Inferior parietal cortex (tissue), 1 donor: ENCODE data around the gene DOP1B.
A peak's percentile ranks its signal among the peaks of the same experiment; 100 is the strongest.
"Not testable (repeated sequence)": the region's sequence is repeated elsewhere in the genome, so short reads cannot be mapped to it uniquely, and the experiment has no call there.

Experiments used
- DNase-seq: peaks from one replicate; pipeline ENCODE4 v3.0.0-alpha.2; 2016; ENCODE audit errors: extremely low spot score

DOP1B gene, protein sequence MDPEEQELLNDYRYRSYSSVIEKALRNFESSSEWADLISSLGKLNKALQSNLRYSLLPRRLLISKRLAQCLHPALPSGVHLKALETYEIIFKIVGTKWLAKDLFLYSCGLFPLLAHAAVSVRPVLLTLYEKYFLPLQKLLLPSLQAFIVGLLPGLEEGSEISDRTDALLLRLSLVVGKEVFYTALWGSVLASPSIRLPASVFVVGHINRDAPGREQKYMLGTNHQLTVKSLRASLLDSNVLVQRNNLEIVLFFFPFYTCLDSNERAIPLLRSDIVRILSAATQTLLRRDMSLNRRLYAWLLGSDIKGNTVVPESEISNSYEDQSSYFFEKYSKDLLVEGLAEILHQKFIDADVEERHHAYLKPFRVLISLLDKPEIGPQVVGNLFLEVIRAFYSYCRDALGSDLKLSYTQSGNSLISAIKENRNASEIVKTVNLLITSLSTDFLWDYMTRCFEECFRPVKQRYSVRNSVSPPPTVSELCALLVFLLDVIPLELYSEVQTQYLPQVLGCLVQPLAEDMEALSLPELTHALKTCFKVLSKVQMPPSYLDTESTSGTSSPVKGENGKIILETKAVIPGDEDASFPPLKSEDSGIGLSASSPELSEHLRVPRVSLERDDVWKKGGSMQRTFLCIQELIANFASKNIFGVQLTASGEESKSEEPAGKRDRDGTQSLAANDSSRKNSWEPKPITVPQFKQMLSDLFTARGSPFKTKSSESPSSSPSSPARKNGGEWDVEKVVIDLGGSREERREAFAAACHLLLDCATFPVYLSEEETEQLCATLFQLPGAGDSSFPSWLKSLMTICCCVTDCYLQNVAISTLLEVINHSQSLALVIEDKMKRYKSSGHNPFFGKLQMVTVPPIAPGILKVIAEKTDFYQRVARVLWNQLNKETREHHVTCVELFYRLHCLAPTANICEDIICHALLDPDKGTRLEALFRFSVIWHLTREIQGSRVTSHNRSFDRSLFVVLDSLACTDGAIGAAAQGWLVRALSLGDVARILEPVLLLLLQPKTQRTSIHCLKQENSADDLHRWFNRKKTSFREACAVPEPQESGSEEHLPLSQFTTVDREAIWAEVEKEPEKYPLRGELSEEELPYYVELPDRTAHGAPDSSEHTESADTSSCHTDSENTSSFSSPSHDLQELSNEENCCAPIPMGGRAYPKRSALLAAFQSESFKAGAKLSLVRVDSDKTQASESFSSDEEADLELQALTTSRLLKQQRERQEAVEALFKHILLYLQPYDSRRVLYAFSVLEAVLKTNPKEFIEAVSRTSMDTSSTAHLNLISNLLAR (N-terminal part only)

DNA sequence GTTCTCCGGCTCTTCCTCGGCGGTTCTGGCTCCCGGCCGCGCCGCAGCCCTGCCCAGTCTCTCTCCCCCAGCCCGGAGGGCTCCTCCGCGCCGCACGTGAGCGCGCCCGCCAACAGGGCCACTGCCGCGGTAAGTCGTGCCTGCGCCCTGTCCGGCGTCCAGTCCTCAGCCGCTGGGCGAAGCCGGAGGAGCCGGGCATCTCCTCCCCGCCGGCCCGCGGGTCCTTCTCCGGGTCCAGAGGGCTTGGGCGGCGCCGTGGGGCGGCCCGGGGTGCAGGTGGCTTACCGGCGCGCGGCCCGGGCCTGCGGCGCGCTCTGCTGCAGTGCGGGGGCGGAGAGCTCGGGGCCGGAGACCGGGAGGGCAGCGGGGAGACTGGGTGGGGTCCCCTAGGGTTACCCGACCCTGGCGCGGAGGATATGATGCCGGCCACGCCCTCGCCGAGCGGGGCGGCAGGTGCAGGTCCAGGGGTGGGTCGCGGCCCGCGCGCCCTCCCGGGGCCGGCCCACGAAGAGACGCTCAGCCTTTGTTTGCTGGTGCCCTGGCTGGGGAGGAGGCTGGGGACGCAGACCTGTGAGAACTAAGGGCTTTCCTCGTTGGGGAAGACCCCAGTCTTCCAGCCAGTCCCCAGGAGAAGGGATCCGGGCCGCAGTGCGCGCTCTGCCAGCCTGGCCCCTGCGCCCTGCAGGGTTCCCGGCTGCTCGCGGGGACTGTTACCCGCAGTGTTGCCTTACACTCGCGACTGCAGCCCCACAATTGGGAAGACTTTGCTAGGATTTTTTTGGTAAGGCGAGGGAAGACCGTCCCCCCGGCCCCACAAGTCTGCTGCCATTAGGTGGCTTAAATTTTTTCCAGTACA is at the start of gene DOP1B:
Gene DOP1B (plus strand): TSS at position 10 of the 856 bp plus-strand sequence. CDS start 7,910 bp downstream, outside the sequence.
- no peak for DNase-seq

DNA sequence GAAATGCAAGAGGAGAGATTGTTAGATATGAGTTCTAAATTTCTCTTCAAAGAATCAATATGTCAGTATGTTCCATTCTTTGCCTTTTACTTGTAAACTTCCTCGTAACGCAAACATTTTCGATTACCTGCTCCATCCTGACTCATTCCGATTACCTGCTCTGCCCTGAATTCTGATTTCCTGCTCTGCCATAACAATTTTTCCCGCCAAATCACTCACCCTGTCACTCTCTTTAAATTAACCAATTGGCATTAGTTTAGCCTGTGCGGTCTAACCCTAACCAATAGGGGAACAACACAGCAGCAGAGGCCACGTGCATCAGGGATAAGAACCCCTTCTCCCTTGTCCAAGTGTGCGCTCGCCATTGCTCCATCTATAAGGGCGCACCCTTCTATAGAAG is 46.8 kb upstream of the DOP1B start:
- DNase-seq = no peak

DNA sequence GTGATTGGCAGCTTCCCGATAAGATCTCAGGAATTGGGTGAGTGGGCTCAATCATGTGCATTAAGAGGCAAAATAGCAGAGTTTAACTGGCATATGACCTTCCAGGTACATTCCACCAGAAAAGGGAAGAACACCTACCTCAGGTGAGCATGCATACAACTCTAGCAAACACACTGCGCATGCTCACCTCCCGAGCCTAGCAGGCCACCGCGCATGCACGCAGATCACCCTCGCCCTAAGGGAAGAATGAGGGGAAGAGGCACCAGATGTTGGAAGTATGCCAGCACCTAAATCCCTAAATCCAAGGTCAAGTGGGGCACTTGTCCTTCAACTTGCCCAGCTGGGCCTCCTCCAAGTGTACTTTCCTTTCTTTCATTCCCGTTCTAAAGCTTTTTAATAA is 45.4 kb upstream of the DOP1B start:
- no peak for DNase-seq

DNA sequence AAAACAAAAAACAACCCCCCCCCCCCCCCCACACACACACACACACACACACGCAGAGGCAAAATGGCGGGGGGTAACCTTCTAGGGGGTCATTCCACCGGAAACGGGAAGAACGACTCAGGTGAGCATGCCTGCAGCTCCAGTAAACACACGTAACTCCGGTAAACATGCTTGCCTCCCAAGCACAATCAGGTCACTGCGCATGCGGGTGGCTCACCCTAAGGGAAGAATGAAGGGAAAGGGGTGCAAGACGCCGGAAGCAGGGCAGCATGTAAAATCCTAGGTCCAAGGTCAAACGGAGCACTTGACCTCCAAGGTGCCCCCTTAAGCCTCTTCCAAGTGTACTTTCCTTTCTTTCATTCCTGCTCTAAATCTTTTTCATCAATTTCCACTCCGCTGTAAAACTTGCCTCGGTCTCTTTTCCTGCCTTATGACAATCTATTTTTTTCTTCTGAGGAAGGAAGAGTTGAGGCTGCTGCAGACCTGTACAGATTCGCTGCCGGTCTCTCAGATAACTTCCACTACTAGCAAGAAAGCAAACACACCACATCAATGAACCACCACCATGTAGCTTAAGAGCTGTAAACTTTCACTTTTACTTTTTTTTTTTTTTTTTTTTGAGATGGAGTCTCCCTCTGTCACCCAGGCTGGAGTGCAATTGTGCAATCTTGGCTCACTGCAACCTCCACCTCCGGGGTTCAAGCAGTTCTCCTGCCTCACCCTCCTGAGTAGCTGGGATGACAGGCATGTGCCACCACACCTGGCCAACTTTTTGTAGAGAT is 42.8 kb upstream of the DOP1B start:
- DNase-seq = no peak

DNA sequence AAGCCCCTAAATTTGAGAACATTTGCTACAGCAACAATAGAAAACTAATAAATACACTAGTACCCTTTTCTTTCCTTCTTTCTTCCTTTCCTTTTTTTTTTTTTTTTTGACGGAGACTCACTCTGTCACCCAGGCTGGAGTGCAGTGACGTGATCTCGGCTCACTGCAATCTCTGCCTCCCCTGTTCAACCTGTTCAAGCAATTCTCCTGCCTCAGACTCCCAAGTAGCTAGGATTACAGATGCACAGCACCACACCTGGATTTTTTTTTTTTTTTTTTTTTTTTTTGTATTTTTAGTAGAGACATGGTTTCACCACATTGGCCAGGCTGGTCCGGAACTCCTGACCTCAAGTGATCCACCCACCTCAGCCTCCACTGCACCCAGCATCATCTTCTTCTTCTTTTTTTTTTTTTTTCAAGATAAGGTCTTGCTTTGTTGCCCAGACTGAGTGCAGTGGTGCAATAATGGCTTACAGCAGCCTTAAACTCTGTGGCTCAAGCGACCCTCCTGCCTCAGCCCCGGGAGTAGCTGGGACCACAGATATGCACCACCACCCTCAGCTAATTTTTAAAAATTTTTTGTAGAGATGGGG is 41.4 kb upstream of the DOP1B start:
- DNase-seq = no peak

DNA sequence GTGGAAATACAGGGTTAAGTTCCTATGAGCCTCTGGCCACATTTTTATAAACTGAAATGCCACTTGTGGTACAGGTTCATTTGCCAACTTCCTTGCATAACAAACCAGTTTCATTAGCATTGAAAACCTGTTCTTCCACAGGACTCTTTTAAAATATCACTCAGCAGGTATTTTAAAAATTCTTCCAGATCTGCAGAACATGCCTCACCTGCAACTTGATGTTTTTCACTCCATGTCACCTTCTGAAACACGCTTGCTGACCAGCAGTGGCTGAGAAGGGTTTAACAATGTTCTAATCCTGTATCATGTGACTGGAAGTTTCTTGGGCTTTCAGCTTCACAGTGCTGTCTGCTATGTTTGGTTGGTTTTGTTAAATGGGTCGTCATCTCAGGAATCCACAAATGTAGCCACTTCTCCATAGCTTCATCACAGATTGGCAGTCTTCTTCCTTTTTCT is 39.3 kb upstream of the DOP1B start:
- DNase-seq = no peak

DNA sequence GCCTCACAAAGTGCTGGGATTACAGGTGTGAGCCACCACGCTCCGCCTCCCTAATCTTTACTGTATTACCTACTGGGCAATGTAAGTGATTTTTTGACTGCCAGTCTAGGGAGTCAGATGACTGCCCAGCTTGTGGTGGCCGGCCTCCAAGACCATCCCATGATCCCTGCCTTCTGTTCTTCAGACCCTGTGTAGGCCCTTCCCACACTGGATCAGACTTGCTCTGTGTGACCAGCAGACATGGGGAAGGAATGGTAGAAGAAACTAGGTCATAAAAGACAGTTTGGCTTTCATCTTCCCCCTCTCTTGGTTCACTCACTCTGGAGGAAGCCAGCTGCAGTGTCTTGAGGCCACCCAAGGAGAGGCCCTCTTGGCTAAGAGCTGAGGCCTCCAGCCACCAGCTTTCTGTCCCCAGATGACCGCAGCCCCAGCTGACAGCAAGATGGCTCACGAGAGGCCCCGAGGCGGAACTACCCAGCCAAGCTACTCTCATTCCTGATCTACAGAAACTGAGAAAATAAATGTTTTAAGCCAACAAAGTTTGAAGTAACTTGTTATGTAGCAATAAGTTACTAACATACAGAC is 36.2 kb upstream of the DOP1B start:
- no peak for DNase-seq

DNA sequence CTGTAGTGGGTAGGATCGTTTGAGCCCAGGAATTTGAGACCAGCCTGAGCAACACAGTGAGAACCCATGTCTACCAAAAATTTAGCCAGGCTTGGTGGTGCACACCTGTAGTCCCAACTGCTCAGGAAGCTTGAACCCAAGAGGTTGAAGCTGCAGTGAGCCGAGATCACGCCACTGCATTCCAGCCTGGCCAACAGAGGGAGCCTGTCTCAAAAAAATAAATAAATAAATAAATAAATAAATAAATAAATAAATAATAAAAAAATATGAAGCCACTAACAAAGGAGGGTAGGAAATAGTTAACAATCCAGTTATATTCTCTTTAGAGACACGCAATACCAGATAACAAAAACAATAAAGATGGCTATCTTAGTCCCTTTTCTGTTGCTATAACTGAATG is 33.6 kb upstream of the DOP1B start:
- DNase-seq = no peak

DNA sequence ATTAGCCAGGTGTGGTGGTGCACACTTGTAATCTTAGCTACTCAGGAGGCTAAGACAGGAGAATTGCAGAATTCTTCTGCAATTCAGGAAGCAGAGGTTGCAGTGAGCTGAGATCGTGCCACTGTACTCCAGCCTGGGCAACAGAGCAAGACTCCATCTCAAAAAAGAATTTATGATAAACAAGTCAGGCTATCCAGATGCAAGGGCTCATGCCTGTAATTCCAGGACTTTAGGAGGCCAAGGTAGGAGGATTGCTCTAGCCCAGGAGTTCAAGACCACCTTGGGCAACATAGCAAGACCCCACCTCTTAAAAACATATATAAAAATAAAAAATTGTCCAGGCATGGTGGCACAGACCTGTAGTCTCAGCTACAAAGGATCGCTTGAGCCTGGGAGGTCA is 32.2 kb upstream of the DOP1B start:
- DNase-seq = no peak

DNA sequence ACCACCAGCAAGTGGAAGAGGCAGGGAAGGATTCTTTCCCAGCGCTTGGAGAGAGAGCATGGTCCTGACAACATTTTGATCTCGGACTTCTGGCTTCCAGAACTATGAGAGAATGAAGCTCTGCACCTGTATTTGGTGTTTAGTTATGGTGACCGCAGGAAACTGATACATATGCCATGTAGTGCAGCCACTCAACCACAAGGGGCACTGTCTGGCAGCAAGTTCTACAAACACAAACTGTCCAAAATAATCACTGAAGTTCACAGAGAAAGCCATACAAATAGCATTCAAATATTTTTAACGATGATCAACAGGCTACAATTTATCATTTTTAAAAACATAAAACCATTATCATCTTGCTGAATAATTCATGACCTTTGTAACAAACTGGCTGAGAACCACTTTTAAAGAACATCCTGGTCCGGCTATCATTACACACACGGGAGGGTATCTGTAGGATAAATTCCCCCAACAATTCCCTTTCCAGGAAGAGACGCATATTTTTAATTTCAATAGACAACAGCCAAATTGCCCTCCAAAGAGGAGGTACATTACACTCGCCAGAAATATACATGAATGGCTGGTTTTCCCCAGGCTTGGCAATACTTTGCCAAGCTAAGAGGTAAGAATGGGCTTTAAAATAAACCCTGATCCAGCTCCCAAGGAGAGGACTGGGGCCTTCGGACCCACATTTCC is 31.0 kb upstream of the DOP1B start:
- DNase-seq = peak; percentile 67

DNA sequence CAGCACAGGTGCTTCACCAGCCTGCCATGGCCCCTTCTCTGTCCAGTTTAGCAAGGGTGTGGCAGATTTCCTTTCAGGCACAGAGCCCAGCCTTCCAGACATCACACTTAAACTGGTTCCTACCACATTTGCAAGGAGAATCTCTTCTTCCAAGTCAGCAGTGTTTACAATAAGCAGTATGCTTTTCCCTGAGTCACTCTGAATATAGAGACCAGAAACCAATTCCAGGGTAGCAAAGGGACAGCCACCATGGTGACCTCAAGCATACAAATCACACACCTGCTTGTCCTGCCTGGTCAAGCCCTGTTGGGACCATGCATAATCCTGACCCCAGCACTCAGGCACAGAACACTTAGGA is 30.4 kb upstream of the DOP1B start:
- DNase-seq = no peak

DNA sequence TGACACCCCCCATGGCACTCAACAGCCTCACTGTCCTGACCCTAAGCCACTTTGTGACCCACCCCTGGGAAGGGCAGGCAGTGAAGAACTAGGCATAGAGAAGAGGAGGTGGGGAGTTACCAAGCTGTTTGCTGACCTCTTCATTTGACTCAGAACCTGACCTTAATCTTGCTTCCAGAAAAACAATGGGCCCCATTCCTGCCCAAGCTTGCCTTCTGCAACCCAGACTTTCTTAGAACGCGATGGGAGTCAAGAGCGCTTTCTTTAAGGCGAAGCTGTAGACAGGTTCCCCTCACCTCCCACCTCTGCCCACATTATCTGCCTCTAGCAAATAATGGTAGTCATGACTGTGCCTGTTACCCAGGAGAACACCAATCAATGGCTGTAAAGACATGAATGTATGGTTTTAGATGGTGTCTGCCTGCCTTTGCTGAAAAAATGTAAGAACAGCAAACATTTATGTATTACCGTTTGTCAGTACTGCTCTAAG is 30.0 kb upstream of the DOP1B start:
- DNase-seq = no peak

DNA sequence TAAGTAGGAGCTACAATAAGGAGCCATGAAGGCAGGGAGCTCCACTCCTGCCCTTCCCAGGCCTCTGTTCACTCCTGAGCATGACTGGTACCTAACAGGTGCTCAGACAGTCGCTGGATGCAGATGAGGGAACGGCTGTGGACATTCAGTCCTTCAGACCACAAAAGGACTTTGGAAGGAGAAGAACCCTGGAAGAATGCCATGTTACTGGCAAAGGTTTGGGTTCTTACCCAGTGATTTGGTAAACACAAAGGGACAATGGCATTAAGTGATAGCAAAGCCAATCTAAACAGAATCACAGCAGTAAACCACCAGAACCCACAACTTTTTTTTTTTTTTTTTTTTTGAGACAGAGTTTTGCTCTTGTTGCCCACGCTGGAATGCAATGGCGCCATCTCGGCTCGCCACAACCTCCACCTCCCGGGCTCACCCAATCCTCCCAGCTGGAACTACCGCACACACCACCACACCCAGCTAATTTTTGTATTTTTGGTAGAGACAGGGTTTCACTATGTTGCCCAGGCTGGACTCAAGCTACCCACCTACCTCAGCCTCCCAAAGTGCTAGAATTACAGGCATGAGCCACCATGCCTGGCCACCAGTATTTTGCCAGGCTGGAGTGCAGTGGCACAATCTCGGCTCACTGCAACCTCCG is 29.2 kb upstream of the DOP1B start:
- no peak for DNase-seq

DNA sequence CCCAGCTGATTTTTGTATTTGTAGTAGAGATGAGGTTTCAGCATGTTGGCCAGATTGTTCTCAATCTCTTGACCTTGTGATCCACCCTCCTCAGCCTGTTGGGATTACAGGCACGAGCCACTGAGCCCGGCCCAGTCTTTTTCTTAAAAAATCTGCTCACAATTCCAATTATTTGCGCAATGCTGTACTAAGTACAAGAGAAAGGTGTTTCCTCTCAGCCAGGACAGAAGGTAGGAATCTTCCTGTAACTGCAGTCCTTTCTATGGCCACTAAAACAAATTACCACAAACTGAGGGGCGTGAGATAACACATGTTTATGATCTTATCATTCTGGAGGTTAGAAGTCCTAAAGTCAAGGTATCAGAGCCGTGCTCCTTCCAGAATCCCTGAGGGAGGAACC is 28.6 kb upstream of the DOP1B start:
- no peak for DNase-seq

DNA sequence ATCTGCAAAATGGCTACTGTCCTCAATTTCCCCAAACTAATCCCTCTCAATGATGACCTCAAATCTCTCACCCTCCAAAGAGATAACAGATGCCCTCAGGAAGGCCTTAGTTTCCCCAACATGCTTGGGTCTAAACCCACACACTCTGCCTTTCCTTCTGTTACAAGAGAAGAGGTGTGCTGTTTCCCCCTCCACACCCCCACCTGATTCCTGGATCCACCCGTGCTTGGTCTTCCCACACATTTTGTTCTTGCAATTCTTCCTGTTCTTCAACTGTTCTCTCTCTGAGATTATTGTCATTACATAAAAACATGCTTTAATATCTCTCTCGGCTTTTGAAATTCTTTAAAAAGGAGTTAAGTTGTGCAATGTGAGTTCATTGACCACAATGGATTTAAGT is 27.4 kb upstream of the DOP1B start:
- DNase-seq = no peak

DNA sequence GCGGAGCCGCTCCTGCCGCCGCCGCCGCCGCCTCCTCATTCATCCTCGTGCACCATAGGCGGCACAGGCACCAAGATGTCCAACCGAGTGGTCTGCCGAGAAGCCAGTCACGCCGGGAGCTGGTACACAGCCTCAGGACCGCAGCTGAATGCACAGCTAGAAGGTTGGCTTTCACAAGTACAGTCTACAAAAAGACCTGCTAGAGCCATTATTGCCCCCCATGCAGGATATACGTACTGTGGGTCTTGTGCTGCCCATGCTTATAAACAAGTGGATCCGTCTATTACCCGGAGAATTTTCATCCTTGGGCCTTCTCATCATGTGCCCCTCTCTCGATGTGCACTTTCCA is 26.2 kb upstream of the DOP1B start:
- not testable (repeated sequence) for DNase-seq

DNA sequence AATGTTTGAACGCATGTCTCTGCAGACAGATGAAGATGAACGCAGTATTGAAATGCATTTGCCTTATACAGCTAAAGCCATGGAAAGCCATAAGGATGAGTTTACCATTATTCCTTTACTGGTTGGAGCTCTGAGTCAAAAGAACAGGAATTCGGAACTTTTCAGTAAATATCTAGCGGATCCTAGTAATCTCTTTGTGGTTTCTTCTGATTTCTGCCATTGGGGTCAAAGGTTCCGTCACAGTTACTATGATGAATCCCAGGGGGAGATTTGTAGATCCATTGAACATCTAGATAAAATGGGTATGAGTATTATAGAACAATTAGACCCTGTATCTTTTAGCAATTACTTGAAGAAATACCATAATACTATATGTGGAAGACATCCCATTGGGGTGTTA is 25.8 kb upstream of the DOP1B start:
- not testable (repeated sequence) for DNase-seq

DNA sequence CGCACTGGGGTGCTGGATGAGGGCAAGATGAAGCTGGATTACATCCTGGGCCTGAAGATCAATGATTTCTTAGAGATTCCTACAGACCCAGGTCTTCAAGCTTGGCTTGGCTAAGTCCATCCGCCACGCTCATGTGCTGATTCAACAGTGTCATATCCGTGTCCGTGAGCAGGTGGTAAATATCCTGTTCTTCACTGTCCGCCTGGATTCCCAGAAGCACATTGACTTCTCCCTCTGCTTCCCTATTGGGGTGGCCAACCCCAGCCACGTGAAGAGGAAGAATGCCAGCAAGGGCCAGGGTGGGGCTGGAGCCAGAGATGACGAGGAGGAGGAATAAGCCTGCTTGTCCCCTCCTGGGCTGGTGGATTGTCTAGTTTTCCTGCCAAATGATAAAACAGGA is 23.9 kb upstream of the DOP1B start:
- no peak for DNase-seq
